IMR-90 (cell line): ENCODE measurements around the gene IDH3A. TPM values are rescaled to one million over a fixed set of nuclear protein-coding genes. Genes with fewer than 3 reads are reported as not detected.

ENCODE experiments used
- ATAC-seq: fragments of 200-7000 bp; cut with Tn5 transposase; 2 replicates; pipeline ENCODE4 v1.9.1; 2020; ENCODE audit warnings: low read depth, mild to moderate bottlenecking, moderate library complexity
- BruUV-seq: library from RNA; stranded (reverse); fragments of 400-500 nt; replicated peaks from 2 replicates; lab custom pipeline; 2021; lab: Mats Ljungman, UMichigan
- CTCF ChIA-PET: fragments of 300-600 bp; formaldehyde crosslinking; extraction: SDS; loops from one replicate; lab custom pipeline; 2021; ENCODE audit warnings: antibody characterized with exemption; lab: Yijun Ruan, JAX
- POLR2A ChIA-PET: fragments of 300-600 bp; sonication (Branson Sonifier 250); formaldehyde crosslinking; loops from one replicate; lab custom pipeline; 2022; ENCODE audit warnings: antibody characterized with exemption; ENCODE audit not compliant: unreplicated experiment; lab: Charles Lee
- DNase-seq: peaks from one replicate; pipeline ENCODE4 v3.0.0; 2013
- H2AFZ ChIP-seq: replicated peaks from 2 replicates; pipeline ENCODE3; 2013; ENCODE audit warnings: low read length, mild to moderate bottlenecking; ENCODE audit not compliant: poor library complexity
- H2AK5ac ChIP-seq: 2 replicates; pipeline ENCODE4 v1.6.1; 2013; ENCODE audit warnings: low read depth, low read length, inconsistent platforms
- H2AK9ac ChIP-seq: replicated peaks from 2 replicates; pipeline ENCODE3; 2013; ENCODE audit warnings: mild to moderate bottlenecking, low read depth, low read length, moderate library complexity; ENCODE audit not compliant: poor library complexity
- H2BK120ac ChIP-seq: 2 replicates; pipeline ENCODE4 v1.6.1; 2013; ENCODE audit warnings: low read depth, low read length, inconsistent platforms
- H2BK15ac ChIP-seq: 3 replicates; pipeline ENCODE4 v1.6.1; 2013; ENCODE audit warnings: low read depth, low read length, inconsistent platforms
- H2BK20ac ChIP-seq: 2 replicates; pipeline ENCODE4 v1.6.1; 2013; ENCODE audit warnings: low read depth, mild to moderate bottlenecking, inconsistent platforms, low read length, moderate library complexity
- H2BK5ac ChIP-seq: 2 replicates; pipeline ENCODE4 v1.6.1; 2013; ENCODE audit warnings: mild to moderate bottlenecking, low read depth, low read length, inconsistent platforms; ENCODE audit not compliant: poor library complexity, severe bottlenecking
- H3K14ac ChIP-seq: replicated peaks from 2 replicates; pipeline ENCODE4 v1.6.1; 2013; ENCODE audit warnings: low read depth, low read length, inconsistent platforms
- H3K18ac ChIP-seq: 2 replicates; pipeline ENCODE4 v1.6.1; 2013; ENCODE audit warnings: low read depth, low read length, control low read depth
- H3K23ac ChIP-seq: 2 replicates; pipeline ENCODE4 v1.6.1; 2013; ENCODE audit warnings: low read depth, low read length, inconsistent platforms
- H3K27ac ChIP-seq: 2 replicates; pipeline ENCODE4 v1.5.1; 2013; ENCODE audit warnings: mild to moderate bottlenecking, control low read depth, low read length; ENCODE audit not compliant: insufficient read depth
- H3K27me3 ChIP-seq: 2 replicates; pipeline ENCODE4 v1.6.1; 2013; ENCODE audit warnings: low read length; ENCODE audit not compliant: control insufficient read depth, insufficient read depth
- H3K36me3 ChIP-seq: 2 replicates; pipeline ENCODE4 v1.6.1; 2013; ENCODE audit warnings: low read length, mixed read lengths; ENCODE audit not compliant: control insufficient read depth, insufficient read depth
- H3K4ac ChIP-seq: 2 replicates; pipeline ENCODE4 v1.6.1; 2013; ENCODE audit warnings: low read depth, low read length, inconsistent platforms
- H3K4me1 ChIP-seq: 2 replicates; pipeline ENCODE4 v1.6.1; 2013; ENCODE audit warnings: low read length, mixed read lengths; ENCODE audit not compliant: control insufficient read depth, insufficient read depth
- H3K4me2 ChIP-seq: 2 replicates; pipeline ENCODE4 v1.6.1; 2013; ENCODE audit warnings: low read depth, mild to moderate bottlenecking, control low read depth, low read length, moderate library complexity
- H3K4me3 ChIP-seq: 2 replicates; pipeline ENCODE4 v1.5.1; 2013; ENCODE audit warnings: low read depth, mild to moderate bottlenecking, control low read depth, low read length, moderate library complexity; ENCODE audit not compliant: insufficient read depth
- H3K56ac ChIP-seq: 2 replicates; pipeline ENCODE4 v1.6.1; 2013; ENCODE audit warnings: low read length, inconsistent platforms; ENCODE audit not compliant: insufficient read depth; ENCODE audit errors: extremely low read depth
- H3K79me1 ChIP-seq, 2 experiments: 2 replicates each; pipeline ENCODE4 v1.6.1; 2013; ENCODE audit warnings: low read length in 2 of 2, inconsistent platforms in 1 of 2, low read depth in 1 of 2
- H3K9ac ChIP-seq: 2 replicates; pipeline ENCODE4 v1.6.1; 2013; ENCODE audit warnings: low read depth, low read length, control low read depth
- H3K9me1 ChIP-seq: 2 replicates; pipeline ENCODE4 v1.6.1; 2013; ENCODE audit warnings: low read length, inconsistent platforms; ENCODE audit not compliant: insufficient read depth
- H3K9me3 ChIP-seq: 2 replicates; pipeline ENCODE4 v1.6.1; 2013; ENCODE audit warnings: low read length; ENCODE audit not compliant: control insufficient read depth, insufficient read depth
- H4K20me1 ChIP-seq: 2 replicates; pipeline ENCODE4 v1.6.1; 2013; ENCODE audit warnings: low read length, inconsistent platforms; ENCODE audit not compliant: insufficient read depth
- H4K5ac ChIP-seq: 2 replicates; pipeline ENCODE4 v1.6.1; 2013; ENCODE audit warnings: mild to moderate bottlenecking, low read depth, low read length, control low read depth
- H4K8ac ChIP-seq, 2 experiments: 2 replicates each; pipeline ENCODE4 v1.6.1; 2013; ENCODE audit warnings: low read depth in 2 of 2, low read length in 2 of 2, control low read depth in 1 of 2, inconsistent platforms in 1 of 2
- H4K91ac ChIP-seq: 2 replicates; pipeline ENCODE4 v1.6.1; 2013; ENCODE audit warnings: low read depth, low read length, inconsistent platforms; ENCODE audit not compliant: insufficient read depth
- BHLHE40 ChIP-seq: fragments of 150-350 bp; IDR thresholded peaks from 2 replicates; pipeline ENCODE4 v1.6.1; 2016; ENCODE audit warnings: mild to moderate bottlenecking, low read depth, low read length
- CEBPB ChIP-seq: IDR thresholded peaks from 2 replicates; pipeline ENCODE4 v1.6.1; 2012; ENCODE audit warnings: low read depth, low read length, improper control_type of control experiment
- CTCF ChIP-seq: conservative IDR thresholded peaks from 2 replicates; pipeline ENCODE4 v1.5.1; 2012; ENCODE audit warnings: mild to moderate bottlenecking, low read depth, low read length, improper control_type of control experiment
- ELK1 ChIP-seq: fragments of 150-350 bp; IDR thresholded peaks from 2 replicates; pipeline ENCODE4 v1.6.1; 2016; ENCODE audit warnings: low read depth, mild to moderate bottlenecking, low read length, moderate library complexity, borderline replicate concordance
- FOS ChIP-seq: fragments of 150-350 bp; IDR thresholded peaks from 2 replicates; pipeline ENCODE4 v1.6.1; 2016; ENCODE audit warnings: low read depth, low read length
- MAFK ChIP-seq: IDR thresholded peaks from 2 replicates; pipeline ENCODE4 v1.6.1; 2012; ENCODE audit warnings: low read depth, low read length, improper control_type of control experiment
- MAZ ChIP-seq: IDR thresholded peaks from 2 replicates; pipeline ENCODE4 v1.6.1; 2012; ENCODE audit warnings: low read depth, mild to moderate bottlenecking, low read length, improper control_type of control experiment, moderate library complexity, borderline replicate concordance
- MXI1 ChIP-seq: IDR thresholded peaks from 2 replicates; pipeline ENCODE4 v1.6.1; 2012; ENCODE audit warnings: low read depth, mild to moderate bottlenecking, low read length, moderate library complexity, borderline replicate concordance
- NFE2L2 ChIP-seq: fragments of 150-350 bp; IDR thresholded peaks from 2 replicates; pipeline ENCODE4 v1.6.1; 2016; ENCODE audit warnings: low read depth, mild to moderate bottlenecking, low read length
- POLR2A ChIP-seq: IDR thresholded peaks from 2 replicates; pipeline ENCODE4 v1.6.1; 2012; ENCODE audit warnings: mild to moderate bottlenecking, low read depth, low read length
- RAD21 ChIP-seq: IDR thresholded peaks from 2 replicates; pipeline ENCODE4 v1.6.1; 2012; ENCODE audit warnings: low read length, improper control_type of control experiment
- RCOR1 ChIP-seq: IDR thresholded peaks from 2 replicates; pipeline ENCODE4 v1.6.1; 2012; ENCODE audit warnings: mild to moderate bottlenecking, low read length, improper control_type of control experiment; ENCODE audit not compliant: insufficient replicate concordance
- RFX5 ChIP-seq: IDR thresholded peaks from 2 replicates; pipeline ENCODE4 v1.8.0; 2012; ENCODE audit warnings: low read depth, mild to moderate bottlenecking, low read length, moderate library complexity
- SMC3 ChIP-seq: fragments of 150-350 bp; IDR thresholded peaks from 2 replicates; pipeline ENCODE4 v1.6.1; 2016; ENCODE audit warnings: low read depth, mild to moderate bottlenecking, antibody characterized with exemption, low read length, moderate library complexity
- USF2 ChIP-seq: fragments of 150-350 bp; IDR thresholded peaks from 2 replicates; pipeline ENCODE4 v1.6.1; 2017; ENCODE audit warnings: mild to moderate bottlenecking, antibody characterized with exemption, low read length, low read depth
- WGBS, 2 experiments: methylation state at CpG; one replicate each; pipeline versions ENCODE4 v1.1.5 to v1.1.7; 2013; ENCODE audit warnings: missing lambda C conversion rate in 2 of 2; ENCODE audit not compliant: insufficient read length in 1 of 2; ENCODE audit errors: extremely low coverage in 2 of 2; 5-methylcytosine and 5-hydroxymethylcytosine counted together
- dilution Hi-C: fragments of 300-500 bp; cut with HindIII; formaldehyde crosslinking; loops from one replicate; pipeline ENCODE4 v1.14.3; 2018; ENCODE audit warnings: low sequenced_read_pairs; ENCODE audit not compliant: unreplicated experiment
- in situ Hi-C: fragments of 300-500 bp; cut with MboI; formaldehyde crosslinking; loops from 3 replicates; pipeline ENCODE4 v1.14.3; 2019; ENCODE audit warnings: low sequenced_read_pairs, inconsistent platforms, mixed read lengths
- intact Hi-C: fragments of 100-400 bp; cut with micrococcal nuclease; formaldehyde crosslinking; loops from 2 replicates; pipeline ENCODE4 v1.10.0; 2022
- polyA plus RNA-seq, 3 experiments: library from polyadenylated mRNA; depleted of rRNA; stranded (reverse); fragments of >200 nt; gene quantifications; 2 replicates each; pipeline ENCODE4 v1.2.3, GENCODE V29; 2012; ENCODE audit warnings: low replicate concordance in 1 of 3
- total RNA-seq: library from RNA; depleted of rRNA; stranded (reverse); fragments of >200 nt; gene quantifications from 2 replicates; pipeline ENCODE4 v1.2.3, GENCODE V29; 2012

The IDH3A gene
- total and polyA plus RNA-seq, 2 of the 4 experiments (the other 2 are of a cell fraction) = 34.5 to 47.7 TPM

GRCh38 chr15:78133801-78134200 lies 15.4 kb upstream of the IDH3A start:
- Histone ChIP-seq H4K8ac (no peak overlapping the region), H3K4me2 (no peak overlapping the region), H2AK9ac (no peak overlapping the region), H3K27me3 (no peaks in the 10 kb centered on the region), H2BK120ac (no peak overlapping the region), H3K4ac (no peak overlapping the region), H4K20me1 (0 out of 2 replicates have a peak, but pooled peaks cover 6% of the 10 kb centered on the region), H4K91ac (no peak overlapping the region), H3K9me3 (no peaks in the 10 kb centered on the region), H2AK5ac (no peak overlapping the region), H2BK20ac (no peak overlapping the region), H3K4me1 (peaks cover 3% of the 10 kb centered on the region; the same call in 1 of the 2 replicates), H3K23ac (no peak overlapping the region), H3K27ac (no peak overlapping the region), H3K36me3 (no peaks in the 10 kb centered on the region), H2BK5ac (no peak overlapping the region), H3K14ac (no peak overlapping the region), H3K18ac (no peak overlapping the region), H3K56ac (no peak overlapping the region), H3K4me3 (no peak overlapping the region), H2AFZ (no peak overlapping the region), H4K5ac (no peak overlapping the region), H2BK15ac (no peak overlapping the region), H3K9me1 (no peaks in the 10 kb centered on the region), H3K9ac (no peak overlapping the region), H3K79me1 (no peaks in the 10 kb centered on the region)
- in situ Hi-C loops = no loop called here
- intact Hi-C loops = loop anchor here (5.0 kb wide), 1 partner anchor 108 kb away; no protein-coding TSS in a partner anchor
- no TSS peak for BruUV-seq
- dilution Hi-C loops = no loop called here
- DNase-seq (no peak), ATAC-seq (no peak)
- WGBS, 2 experiments = no CpG with 5 or more reads among the region's 2 CpGs
- ChIA-PET CTCF (no interaction called here), POLR2A (no interaction called here)
- TF ChIP-seq RAD21 = no peak
- TF ChIP-seq CEBPB = no peak
- TF ChIP-seq MXI1 = no peak
- TF ChIP-seq SMC3 = no peak
- TF ChIP-seq RFX5 = no peak
- TF ChIP-seq BHLHE40 = no peak
- TF ChIP-seq NFE2L2 = no peak
- no peak for TF ChIP-seq FOS
- no peak for TF ChIP-seq USF2
- no peak for TF ChIP-seq MAFK
- TF ChIP-seq RCOR1 = no peak
- no peak for TF ChIP-seq POLR2A
- no peak for TF ChIP-seq ELK1
- no peak for TF ChIP-seq MAZ
- TF ChIP-seq CTCF = no peak
